Caki2 (cell line): Measurements from ENCODE around the gene HNRNPLL. TPM values are rescaled to one million over a fixed set of nuclear protein-coding genes. Genes with fewer than 3 reads are reported as not detected.
A peak's percentile ranks its signal among the peaks of the same experiment; 100 is the strongest.

ENCODE experiments used
- DNase-seq: peaks from one replicate; pipeline ENCODE4 v3.0.0-alpha.2; 2015; ENCODE audit warnings: low read depth
- in situ Hi-C: cut with HindIII; loops from 2 replicates; pipeline ENCODE4 v1.10.0; 2016; ENCODE audit warnings: low sequenced_read_pairs, low pct_unique_long_range_greater_than_20kb, mixed read lengths
- total RNA-seq: library from RNA; depleted of rRNA; stranded (reverse); fragments of >200 nt; shearing (Covaris generic); gene quantifications from 2 replicates; pipeline ENCODE4 v1.2.3, GENCODE V29; 2014; ENCODE audit warnings: low replicate concordance; rRNA removed

HNRNPLL gene
- total RNA-seq, 1 experiment from 2014 or later: 37.1 TPM

GRCh38 chr2:38521835-38522234, 80.9 kb downstream of the HNRNPLL start:
- in situ Hi-C loops: no loop called here
- DNase-seq: no peak

- no peak for DNase-seq
- in situ Hi-C loops: no loop called here
These were observed 85.4 kb downstream of the HNRNPLL start for GRCh38 chr2:38517284-38517683.

GRCh38 chr2:38516526-38516925, 86.2 kb downstream of the HNRNPLL start:
- in situ Hi-C loops: no loop called here
- no peak for DNase-seq

GRCh38 chr2:38516122-38516521, 86.6 kb downstream of the HNRNPLL start:
- in situ Hi-C loops: no loop called here

GRCh38 chr2:38515155-38516074, 87.3 kb downstream of the HNRNPLL start:
- DNase-seq: peak; percentile 82
- in situ Hi-C loops: no loop called here

More at GRCh38 chr2:38516122-38516521, 86.6 kb downstream of the HNRNPLL start:
- DNase-seq: no peak

- in situ Hi-C loops: no loop called here
- DNase-seq: no peak
These were observed 88.0 kb downstream of the HNRNPLL start for GRCh38 chr2:38514603-38515154.

GRCh38 chr2:38512211-38512610, 90.5 kb downstream of the HNRNPLL start:
- DNase-seq: no peak
- in situ Hi-C loops: no loop called here

Other genes starting within 250 kb of the HNRNPLL start
- gene ATL2, start 225.7 kb downstream of the HNRNPLL start, total RNA-seq: 65.8 and 121 TPM in 2 replicates
- 88.0 and 103 TPM in 2 replicates for gene GALM, start 63.2 kb upstream of the HNRNPLL start, total RNA-seq
- gene SRSF7, start 148.4 kb upstream of the HNRNPLL start, total RNA-seq: 145 and 165 TPM in 2 replicates
- 19.3 and 32.1 TPM in 2 replicates for gene GEMIN6, start 175.3 kb upstream of the HNRNPLL start, total RNA-seq